ENCODE measurements around the gene AMZ1.

AMZ1 gene

DNA sequence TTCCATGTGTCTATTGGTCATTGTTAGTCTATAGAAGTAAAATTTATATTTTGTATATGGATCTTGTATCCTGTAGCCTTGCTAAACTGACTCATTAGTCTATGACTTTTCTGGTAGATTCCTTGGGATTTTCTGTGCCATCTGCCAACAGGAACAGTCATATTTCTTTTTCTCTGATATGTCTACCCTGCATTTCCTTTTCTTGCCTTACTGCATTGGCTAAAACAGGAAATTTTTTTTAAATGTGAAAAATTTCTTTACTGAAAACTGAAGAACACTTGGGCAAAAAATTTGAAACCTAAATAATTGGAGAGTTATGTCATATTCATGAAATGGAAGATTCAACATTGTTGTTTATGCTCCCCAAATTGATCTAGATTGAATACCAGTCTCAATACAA is 67.5 kb downstream of the AMZ1 start:
- Histone ChIP-seq H3K9me3 (ENCODE audit: control insufficient read depth, insufficient read depth, low read length) (no peaks in the 10 kb centered on the region), H3K36me3 (ENCODE audit: insufficient read depth, low read length) (no peaks in the 10 kb centered on the region), H3K4me1 (ENCODE audit: insufficient read depth, low read length) (peaks cover 22% of the 10 kb centered on the region), H3K9ac (ENCODE audit: low read depth, low read length) (no peak overlapping the region)

DNA sequence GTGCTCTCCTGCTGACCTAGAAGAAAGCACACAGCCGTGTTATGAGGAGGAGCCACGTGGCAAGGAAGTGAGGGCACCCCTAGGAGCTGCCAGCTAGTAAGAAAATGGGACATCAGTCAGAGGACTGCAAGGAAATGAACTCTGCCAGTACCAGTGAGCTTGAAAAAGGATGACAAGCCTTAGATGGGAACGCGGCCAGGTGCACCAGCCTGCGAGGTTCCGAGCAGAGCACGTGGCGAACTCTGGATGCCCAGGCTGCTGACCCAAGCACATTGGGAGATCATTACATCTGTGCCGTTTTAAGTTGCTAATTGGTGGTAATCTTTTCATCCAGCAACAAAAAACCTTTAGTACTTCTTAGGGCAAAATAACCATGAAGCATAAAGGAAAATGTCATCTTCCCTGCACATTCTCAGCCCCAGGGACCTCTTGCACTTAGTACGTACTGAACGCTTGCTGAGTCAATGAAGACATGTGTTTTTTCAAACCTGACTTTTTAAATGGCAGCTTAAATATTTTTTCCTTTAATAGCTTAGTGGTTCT is 69.4 kb downstream of the AMZ1 start:
- Histone ChIP-seq H3K9me3 (ENCODE audit: control insufficient read depth, insufficient read depth, low read length) (no peaks in the 10 kb centered on the region), H3K4me1 (ENCODE audit: insufficient read depth, low read length) (peaks cover 30% of the 10 kb centered on the region), H3K36me3 (ENCODE audit: insufficient read depth, low read length) (no peaks in the 10 kb centered on the region), H3K9ac (ENCODE audit: low read depth, low read length) (0 out of 2 replicates have a peak overlapping the region, but pooled peaks have one; percentile 7)

DNA sequence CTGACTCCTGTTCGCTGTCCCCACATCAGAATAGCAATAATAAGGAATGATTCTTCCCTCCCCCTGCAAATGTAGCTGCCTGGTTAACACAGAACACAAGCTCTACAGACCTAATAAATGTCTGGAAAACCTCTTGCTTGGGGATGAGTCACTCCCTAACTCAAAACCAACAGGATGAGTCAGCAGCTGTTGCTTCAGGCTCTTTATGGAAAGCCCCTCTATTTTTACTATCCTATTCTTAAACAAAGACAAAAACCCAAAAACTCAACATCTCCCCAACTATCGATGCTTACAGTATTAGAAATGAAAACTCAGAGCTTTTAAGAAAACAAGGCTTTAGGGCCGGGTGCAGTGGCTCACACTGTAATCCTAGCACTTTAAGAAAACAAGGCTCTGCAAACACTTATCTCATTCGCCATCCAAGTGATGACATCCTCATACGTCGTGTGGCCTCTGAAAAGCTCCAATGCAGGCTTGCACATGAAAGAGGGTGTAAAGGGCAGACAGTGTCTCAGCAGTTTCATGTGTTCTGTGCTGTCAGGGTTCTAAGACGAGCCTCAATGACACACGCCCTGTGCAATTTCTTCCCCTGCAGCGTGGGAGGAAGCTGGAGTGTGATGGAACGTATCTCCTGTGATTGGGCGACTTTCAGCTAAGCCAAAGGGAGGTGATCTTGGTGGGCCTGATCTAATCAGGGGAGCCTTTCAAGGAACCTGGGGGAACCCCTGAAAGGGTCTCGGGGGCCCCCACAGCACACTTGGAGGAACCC is 70.1 kb downstream of the AMZ1 start:
- H3K4me1 ChIP-seq (ENCODE audit: insufficient read depth, low read length) = peaks cover 30% of the 10 kb centered on the region
- H3K9me3 ChIP-seq (ENCODE audit: control insufficient read depth, insufficient read depth, low read length) = no peaks in the 10 kb centered on the region
- peak overlapping the region; percentile 12 for H3K9ac ChIP-seq (ENCODE audit: low read depth, low read length)
- no peaks in the 10 kb centered on the region for H3K36me3 ChIP-seq (ENCODE audit: insufficient read depth, low read length)

DNA sequence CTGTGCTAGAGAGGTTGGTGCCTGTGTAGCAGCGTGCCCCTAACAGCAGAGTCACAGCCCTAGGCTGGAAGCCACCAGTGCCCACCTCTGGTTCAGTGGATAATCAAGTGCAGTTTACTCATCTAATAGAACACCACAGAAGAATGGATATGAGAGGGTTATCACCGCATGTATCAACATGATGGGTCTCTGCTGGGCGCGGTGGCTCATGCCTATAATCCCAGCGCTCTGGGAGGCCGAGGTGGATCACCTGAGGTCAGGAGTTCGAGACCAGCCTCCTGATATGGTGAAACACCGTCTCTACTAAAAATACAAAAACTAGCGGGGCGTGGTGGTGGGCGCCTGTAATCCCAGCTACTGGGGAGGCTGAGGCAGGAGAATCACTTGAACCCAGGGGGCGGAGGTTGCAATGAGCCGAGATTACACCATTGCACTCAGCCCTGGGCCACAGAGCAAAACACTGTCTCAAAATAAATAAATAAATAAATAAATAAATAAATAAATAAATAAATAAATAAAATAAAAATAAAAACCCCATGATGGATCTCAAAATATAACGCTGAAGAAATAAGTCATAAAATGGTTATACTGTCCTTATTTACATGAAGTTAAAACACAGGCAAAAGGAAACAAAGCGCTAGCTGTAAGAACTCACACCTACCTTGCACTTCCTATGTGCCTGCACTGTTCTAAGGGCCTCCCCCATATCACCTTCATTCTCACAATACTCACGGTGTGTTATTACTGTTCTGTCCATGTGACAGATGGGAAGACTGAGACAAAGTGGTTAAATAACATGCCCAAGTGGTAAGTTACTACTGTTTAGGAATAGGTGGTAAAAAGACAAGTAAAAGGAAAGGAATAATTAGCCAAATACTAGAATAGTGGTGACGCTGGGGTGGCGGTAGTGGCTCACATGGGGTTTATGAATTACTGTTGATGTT is 70.9 kb downstream of the AMZ1 start:
- peaks cover 33% of the 10 kb centered on the region for H3K4me1 ChIP-seq (ENCODE audit: insufficient read depth, low read length)
- H3K36me3 ChIP-seq (ENCODE audit: insufficient read depth, low read length) = no peaks in the 10 kb centered on the region
- no peaks in the 10 kb centered on the region for H3K9me3 ChIP-seq (ENCODE audit: control insufficient read depth, insufficient read depth, low read length)
- peak overlapping the region; percentile 12; the same call in 1 of the 2 replicates for H3K9ac ChIP-seq (ENCODE audit: low read depth, low read length)

DNA sequence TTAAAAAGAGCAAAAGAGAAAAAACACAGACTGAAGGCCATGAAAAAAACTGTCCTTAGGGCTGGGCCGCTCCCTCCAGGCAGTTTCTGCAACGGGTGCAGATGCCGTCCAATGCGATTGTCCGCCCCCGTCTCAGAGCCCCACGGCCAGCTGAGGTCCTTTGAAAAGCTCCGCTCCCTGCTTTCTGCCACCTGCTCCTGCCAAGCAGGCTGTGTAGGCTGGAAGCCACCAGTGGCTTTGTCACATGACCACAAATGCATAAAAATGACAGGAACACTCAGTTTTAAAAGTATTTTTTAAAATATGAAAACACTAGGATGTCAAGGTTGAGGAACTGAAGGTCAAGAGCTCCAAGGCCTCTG is 71.7 kb downstream of the AMZ1 start:
- Histone ChIP-seq H3K4me1 (ENCODE audit: insufficient read depth, low read length) (peaks cover 33% of the 10 kb centered on the region), H3K9ac (ENCODE audit: low read depth, low read length) (no peak overlapping the region), H3K36me3 (ENCODE audit: insufficient read depth, low read length) (no peaks in the 10 kb centered on the region), H3K9me3 (ENCODE audit: control insufficient read depth, insufficient read depth, low read length) (no peaks in the 10 kb centered on the region)

DNA sequence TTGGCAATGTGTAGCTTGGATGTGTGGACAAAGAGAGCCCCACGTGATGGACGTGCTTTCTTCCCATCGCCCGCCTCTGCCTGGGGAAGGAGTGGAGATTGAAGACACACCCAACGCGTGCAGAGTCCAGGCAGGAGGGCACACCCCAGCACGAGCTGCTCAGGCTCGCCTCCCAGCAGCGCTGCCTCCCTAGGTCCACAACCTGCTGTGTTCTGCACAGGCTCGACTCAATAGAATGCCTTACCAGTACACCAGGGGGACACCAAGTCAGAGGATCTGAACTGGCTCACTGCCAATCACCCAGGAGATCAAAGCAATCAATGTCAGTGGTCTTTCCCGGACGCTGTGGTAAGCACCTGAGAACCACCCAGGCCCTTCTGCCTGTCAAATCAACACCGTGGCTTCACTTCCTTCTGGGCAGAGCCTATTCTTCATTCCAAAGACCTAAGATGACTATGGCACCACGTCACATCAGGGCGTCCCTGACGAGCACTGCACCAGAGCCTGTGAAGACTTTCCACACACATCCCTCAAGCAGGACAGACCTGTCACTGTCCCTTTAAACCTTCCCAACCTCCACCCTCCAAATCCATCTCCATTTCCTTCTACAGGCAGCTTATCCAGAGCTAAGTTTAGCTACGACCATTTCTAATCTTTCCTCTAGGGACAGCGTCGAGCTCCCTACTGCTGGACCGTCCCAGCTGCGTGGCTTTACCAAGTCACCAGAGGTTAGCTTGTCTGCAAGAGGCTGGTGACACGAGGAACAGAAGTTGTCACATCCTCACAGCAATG is 72.3 kb downstream of the AMZ1 start:
- peaks cover 33% of the 10 kb centered on the region for H3K4me1 ChIP-seq (ENCODE audit: insufficient read depth, low read length)
- no peak overlapping the region for H3K9ac ChIP-seq (ENCODE audit: low read depth, low read length)

DNA sequence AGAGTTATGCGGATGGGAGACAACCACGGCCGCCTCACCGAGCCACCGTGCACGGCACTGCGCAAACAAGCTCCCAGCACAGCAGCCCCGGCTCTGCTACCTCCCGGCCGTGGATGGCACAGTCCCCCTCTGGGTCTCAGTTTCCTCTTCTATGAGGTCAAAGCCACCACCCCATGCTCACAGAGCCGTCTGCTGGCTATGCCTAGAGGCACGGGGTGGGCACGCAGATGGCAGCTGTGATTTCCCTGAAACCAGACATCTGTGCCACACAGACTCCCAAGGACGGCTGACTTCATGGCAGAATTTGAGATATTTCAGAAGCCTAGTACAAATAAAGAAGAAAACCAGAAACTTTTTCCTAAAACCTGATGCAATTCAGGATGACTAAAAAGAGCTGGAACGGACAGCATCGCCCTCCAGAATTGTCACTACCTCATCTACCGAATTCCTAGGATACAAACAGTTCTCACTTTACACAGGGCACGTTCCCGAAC is 73.2 kb downstream of the AMZ1 start:
- Histone ChIP-seq H3K36me3 (ENCODE audit: insufficient read depth, low read length) (no peaks in the 10 kb centered on the region), H3K9ac (ENCODE audit: low read depth, low read length) (no peak overlapping the region), H3K4me1 (ENCODE audit: insufficient read depth, low read length) (peaks cover 33% of the 10 kb centered on the region)

More for the DNA sequence above, 72.3 kb downstream of the AMZ1 start:
- Histone ChIP-seq H3K9me3 (ENCODE audit: control insufficient read depth, insufficient read depth, low read length) (no peaks in the 10 kb centered on the region), H3K36me3 (ENCODE audit: insufficient read depth, low read length) (no peaks in the 10 kb centered on the region)

DNA sequence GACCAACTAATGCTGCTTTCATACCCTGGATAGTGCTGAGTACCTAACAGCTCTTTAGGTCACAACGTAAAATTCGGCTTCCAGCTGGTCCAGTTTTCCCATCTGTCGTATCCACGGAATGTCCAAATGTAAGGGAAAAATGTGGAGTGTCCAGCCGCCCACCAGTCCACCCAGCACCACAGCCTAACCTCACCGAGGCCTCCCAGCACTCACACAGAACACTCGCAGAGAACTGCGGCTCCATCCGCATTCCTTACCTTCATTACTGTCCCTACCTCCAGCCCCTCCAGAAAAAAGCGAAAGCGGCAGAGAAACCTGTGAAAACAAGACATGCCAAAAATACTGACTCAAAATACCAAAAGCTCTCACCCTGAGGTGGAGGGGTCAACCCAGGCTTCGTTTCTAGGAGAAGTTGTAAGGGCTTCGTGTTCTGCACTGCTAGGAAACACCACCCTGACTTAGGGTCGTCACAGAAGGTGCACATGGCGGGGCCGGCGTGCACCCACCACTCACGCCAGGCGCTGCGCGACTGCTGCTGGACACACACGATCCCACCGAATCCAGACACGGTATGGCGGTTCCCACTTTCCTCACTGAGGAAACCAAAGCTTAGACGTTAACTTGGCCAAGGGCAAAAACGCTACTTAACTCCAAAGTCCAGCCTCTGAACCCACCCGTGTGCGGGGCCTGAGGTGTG is 73.9 kb downstream of the AMZ1 start:
- H3K9me3 ChIP-seq (ENCODE audit: control insufficient read depth, insufficient read depth, low read length) = no peaks in the 10 kb centered on the region
- no peaks in the 10 kb centered on the region for H3K36me3 ChIP-seq (ENCODE audit: insufficient read depth, low read length)
- H3K4me1 ChIP-seq (ENCODE audit: insufficient read depth, low read length) = peaks cover 33% of the 10 kb centered on the region
- no peak overlapping the region for H3K9ac ChIP-seq (ENCODE audit: low read depth, low read length)

More for the DNA sequence above, 73.2 kb downstream of the AMZ1 start:
- H3K9me3 ChIP-seq (ENCODE audit: control insufficient read depth, insufficient read depth, low read length) = no peaks in the 10 kb centered on the region

DNA sequence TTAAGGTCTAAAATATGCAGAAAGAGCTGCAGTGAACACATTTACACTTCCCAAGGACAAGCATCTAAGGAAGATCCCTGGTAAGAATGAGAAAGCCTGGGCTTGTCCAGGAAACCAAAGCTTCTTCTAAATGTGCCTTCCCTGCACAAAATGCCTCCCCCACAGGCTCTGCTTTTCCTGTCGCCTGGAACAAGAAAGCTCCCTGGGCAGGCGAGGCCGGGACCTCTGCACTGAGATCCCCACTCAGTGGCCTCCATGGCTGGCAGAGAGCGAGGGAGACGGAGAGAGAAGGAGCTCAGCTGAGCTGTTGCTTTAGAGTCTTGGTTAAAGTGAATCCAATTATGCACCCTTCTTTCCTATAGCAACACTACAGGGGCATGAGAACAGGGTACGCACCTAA is 75.6 kb downstream of the AMZ1 start:
- H3K9ac ChIP-seq (ENCODE audit: low read depth, low read length) = no peak overlapping the region
- H3K4me1 ChIP-seq (ENCODE audit: insufficient read depth, low read length) = peaks cover 20% of the 10 kb centered on the region
- H3K36me3 ChIP-seq (ENCODE audit: insufficient read depth, low read length) = no peaks in the 10 kb centered on the region
- H3K9me3 ChIP-seq (ENCODE audit: control insufficient read depth, insufficient read depth, low read length) = no peaks in the 10 kb centered on the region

DNA sequence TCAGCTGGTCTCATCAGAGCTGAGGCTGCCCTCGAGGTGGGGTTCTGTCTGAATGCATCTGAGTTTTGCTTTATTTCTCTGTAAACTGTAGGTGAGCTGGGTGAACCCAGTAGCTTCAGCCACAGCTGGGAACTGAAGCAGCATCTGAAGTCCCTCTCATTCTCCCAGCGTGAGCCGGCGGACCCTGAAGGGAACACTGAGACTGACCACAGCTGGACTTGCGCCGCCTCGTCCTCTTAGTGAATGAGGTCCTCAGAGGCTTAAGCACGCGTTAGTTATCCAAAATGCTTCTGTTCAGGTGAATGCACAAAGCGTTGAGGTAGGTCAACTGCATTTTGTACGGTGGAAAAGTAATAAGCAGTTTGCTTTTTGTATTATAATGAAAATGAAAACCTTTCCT is 76.6 kb downstream of the AMZ1 start:
- Histone ChIP-seq H3K9me3 (ENCODE audit: control insufficient read depth, insufficient read depth, low read length) (no peaks in the 10 kb centered on the region), H3K4me1 (ENCODE audit: insufficient read depth, low read length) (peaks cover 16% of the 10 kb centered on the region), H3K9ac (ENCODE audit: low read depth, low read length) (no peak overlapping the region), H3K36me3 (ENCODE audit: insufficient read depth, low read length) (no peaks in the 10 kb centered on the region)
